ENCODE measurements around the gene OR13C4.

DNA sequence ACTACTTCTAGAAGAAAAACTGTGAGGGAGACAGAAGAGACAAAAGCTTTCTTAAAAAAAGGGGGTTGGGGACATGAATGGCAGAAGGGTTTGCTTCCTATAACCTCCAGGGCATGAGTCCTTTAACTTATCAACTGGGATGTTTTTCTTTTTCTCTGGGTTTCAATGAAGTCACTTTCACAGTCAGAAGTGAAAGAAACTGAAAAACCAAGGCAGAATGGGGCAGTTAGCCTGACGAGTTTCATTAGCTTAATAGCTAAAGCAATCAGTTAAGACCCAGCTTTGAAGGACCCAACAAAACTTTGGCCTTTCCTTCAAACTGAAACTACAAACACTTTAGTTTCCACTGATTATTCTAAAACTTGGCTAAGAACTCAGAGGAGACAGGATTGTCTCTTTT lies 37.3 kb upstream of the OR13C4 start:
- TF ChIP-seq, protein P1, sequence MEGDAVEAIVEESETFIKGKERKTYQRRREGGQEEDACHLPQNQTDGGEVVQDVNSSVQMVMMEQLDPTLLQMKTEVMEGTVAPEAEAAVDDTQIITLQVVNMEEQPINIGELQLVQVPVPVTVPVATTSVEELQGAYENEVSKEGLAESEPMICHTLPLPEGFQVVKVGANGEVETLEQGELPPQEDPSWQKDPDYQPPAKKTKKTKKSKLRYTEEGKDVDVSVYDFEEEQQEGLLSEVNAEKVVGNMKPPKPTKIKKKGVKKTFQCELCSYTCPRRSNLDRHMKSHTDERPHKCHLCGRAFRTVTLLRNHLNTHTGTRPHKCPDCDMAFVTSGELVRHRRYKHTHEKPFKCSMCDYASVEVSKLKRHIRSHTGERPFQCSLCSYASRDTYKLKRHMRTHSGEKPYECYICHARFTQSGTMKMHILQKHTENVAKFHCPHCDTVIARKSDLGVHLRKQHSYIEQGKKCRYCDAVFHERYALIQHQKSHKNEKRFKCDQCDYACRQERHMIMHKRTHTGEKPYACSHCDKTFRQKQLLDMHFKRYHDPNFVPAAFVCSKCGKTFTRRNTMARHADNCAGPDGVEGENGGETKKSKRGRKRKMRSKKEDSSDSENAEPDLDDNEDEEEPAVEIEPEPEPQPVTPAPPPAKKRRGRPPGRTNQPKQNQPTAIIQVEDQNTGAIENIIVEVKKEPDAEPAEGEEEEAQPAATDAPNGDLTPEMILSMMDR (conservative IDR thresholded peaks at IDR 0.05; ENCODE audit: low read depth, low read length): no peak
- TF ChIP-seq EZH2phosphoT487 (IDR thresholded peaks at IDR 0.05; ENCODE audit: borderline replicate concordance, low read length): no peak
- no peak for TF ChIP-seq EZH2 (IDR thresholded peaks at IDR 0.05; ENCODE audit: low read length, unreplicated experiment)
